HEK293 (cell line): ENCODE results near the gene LRSAM1.
A peak's percentile ranks its signal among the peaks of the same experiment; 100 is the strongest.

Experiments used
- CTCF ChIA-PET: fragments of 350-600 bp; formaldehyde crosslinking; extraction: SDS; loops from one replicate; lab custom pipeline; 2021; ENCODE audit warnings: antibody characterized with exemption; lab: Yijun Ruan, JAX
- POLR2A ChIA-PET: fragments of 300-600 bp; formaldehyde crosslinking; extraction: SDS; loops from one replicate; lab custom pipeline; 2020; ENCODE audit warnings: antibody characterized with exemption, inconsistent platforms; lab: Yijun Ruan, JAX
- H3K27ac ChIP-seq: fragments of 200-500 bp; sonication (Bioruptor generic); 2 replicates; pipeline ENCODE4 v1.5.1; 2014; ENCODE audit warnings: low read depth, low read length, control low read depth, inconsistent platforms; ENCODE audit errors: extremely low read depth
- H3K36me3 ChIP-seq, 2 experiments: fragments of 200-500 bp in 1 of 2; sonication (Bioruptor generic) in 1 of 2; 1 replicate in 1 of 2; 2 replicates in 1 of 2; pipeline ENCODE4 v1.5.1; 2014 to 2017; ENCODE audit warnings: inconsistent platforms in 2 of 2, low read length in 2 of 2; ENCODE audit not compliant: control insufficient read depth in 2 of 2, insufficient read depth in 1 of 2
- H3K4me1 ChIP-seq: fragments of 200-500 bp; sonication (Bioruptor generic); 2 replicates; pipeline ENCODE4 v1.5.1; 2014; ENCODE audit warnings: mild to moderate bottlenecking, low read length, inconsistent platforms; ENCODE audit not compliant: control insufficient read depth, insufficient read depth
- H3K4me3 ChIP-seq: 2 replicates; pipeline ENCODE4 v1.5.1; 2011; ENCODE audit warnings: low read depth, mild to moderate bottlenecking, control low read depth, low read length, moderate library complexity
- H3K9me3 ChIP-seq: fragments of 200-500 bp; sonication (Bioruptor generic); 2 replicates; pipeline ENCODE4 v1.5.1; 2014; ENCODE audit warnings: low read depth, low read length, inconsistent platforms; ENCODE audit not compliant: control insufficient read depth, insufficient read depth
- GLIS2 ChIP-seq: fragments of 450-650 bp; formaldehyde crosslinking; IDR thresholded peaks from 2 replicates; pipeline ENCODE4 v1.5.1; 2016; ENCODE audit warnings: missing biosample characterization, missing genetic modification characterization
- HOXA7 ChIP-seq: sonication (generic); formaldehyde crosslinking; IDR thresholded peaks from 2 replicates; pipeline ENCODE4 v1.8.1; 2022; ENCODE audit warnings: missing genetic modification reagents, borderline replicate concordance
- SP3 ChIP-seq: fragments of 450-650 bp; formaldehyde crosslinking; IDR thresholded peaks from 2 replicates; pipeline ENCODE4 v1.5.1; 2016; ENCODE audit warnings: missing biosample characterization, missing genetic modification characterization
- SP7 ChIP-seq: fragments of 450-650 bp; formaldehyde crosslinking; IDR thresholded peaks from 2 replicates; pipeline ENCODE4 v1.5.1; 2016; ENCODE audit warnings: missing biosample characterization, missing genetic modification characterization
- TRIM28 ChIP-seq: IDR thresholded peaks from 2 replicates; pipeline ENCODE4 v1.6.1; 2011; ENCODE audit warnings: low read length, control low read depth, borderline replicate concordance
- ZBTB17 ChIP-seq: fragments of 450-650 bp; formaldehyde crosslinking; IDR thresholded peaks from 2 replicates; pipeline ENCODE4 v1.5.1; 2016; ENCODE audit warnings: missing biosample characterization, missing genetic modification characterization
- ZBTB21 ChIP-seq: fragments of 450-650 bp; formaldehyde crosslinking; IDR thresholded peaks from 2 replicates; pipeline ENCODE4 v1.5.1; 2017; ENCODE audit warnings: missing biosample characterization, missing genetic modification characterization
- ZEB2 ChIP-seq: fragments of 450-650 bp; formaldehyde crosslinking; IDR thresholded peaks from 2 replicates; pipeline ENCODE4 v1.5.1; 2016; ENCODE audit warnings: missing biosample characterization, missing genetic modification characterization
- ZNF121 ChIP-seq: fragments of 450-650 bp; formaldehyde crosslinking; IDR thresholded peaks from 2 replicates; pipeline ENCODE4 v1.5.1; 2016; ENCODE audit warnings: missing biosample characterization, missing genetic modification characterization
- ZNF16 ChIP-seq: fragments of 450-650 bp; formaldehyde crosslinking; IDR thresholded peaks from 2 replicates; pipeline ENCODE4 v1.5.1; 2016; ENCODE audit warnings: low read depth, missing biosample characterization, missing genetic modification characterization
- ZNF19 ChIP-seq: fragments of 450-650 bp; formaldehyde crosslinking; IDR thresholded peaks from 2 replicates; pipeline ENCODE4; 2016; ENCODE audit warnings: missing biosample characterization, missing genetic modification characterization, low read depth
- ZNF2 ChIP-seq: fragments of 450-650 bp; formaldehyde crosslinking; IDR thresholded peaks from 2 replicates; pipeline ENCODE4 v1.5.1; 2016; ENCODE audit warnings: missing biosample characterization, missing genetic modification characterization
- ZNF214 ChIP-seq: fragments of 450-650 bp; formaldehyde crosslinking; IDR thresholded peaks from 2 replicates; pipeline ENCODE4 v1.5.1; 2017; ENCODE audit warnings: missing biosample characterization, mild to moderate bottlenecking, missing genetic modification characterization, borderline replicate concordance
- ZNF341 ChIP-seq: fragments of 450-650 bp; formaldehyde crosslinking; IDR thresholded peaks from 2 replicates; pipeline ENCODE4; 2016; ENCODE audit warnings: low read depth, missing biosample characterization, missing genetic modification characterization
- ZNF350 ChIP-seq: fragments of 450-650 bp; formaldehyde crosslinking; IDR thresholded peaks from 2 replicates; pipeline ENCODE4 v1.5.0; 2017; ENCODE audit warnings: missing biosample characterization, mild to moderate bottlenecking, missing genetic modification characterization
- ZNF391 ChIP-seq: fragments of 450-650 bp; formaldehyde crosslinking; IDR thresholded peaks from 2 replicates; pipeline ENCODE4 v1.5.1; 2016; ENCODE audit warnings: low read depth, missing biosample characterization, missing genetic modification characterization, borderline replicate concordance
- ZNF394 ChIP-seq: fragments of 450-650 bp; formaldehyde crosslinking; IDR thresholded peaks from 2 replicates; pipeline ENCODE4 v1.5.1; 2016; ENCODE audit warnings: missing biosample characterization, missing genetic modification characterization, mild to moderate bottlenecking, moderate library complexity, borderline replicate concordance
- ZNF530 ChIP-seq: fragments of 450-650 bp; formaldehyde crosslinking; IDR thresholded peaks from 2 replicates; pipeline ENCODE4 v1.5.1; 2016; ENCODE audit warnings: low read depth, missing biosample characterization, missing genetic modification characterization
- ZNF600 ChIP-seq: fragments of 450-650 bp; formaldehyde crosslinking; IDR thresholded peaks from 2 replicates; pipeline ENCODE4 v1.5.1; 2016; ENCODE audit warnings: missing biosample characterization, missing genetic modification characterization
- ZNF626 ChIP-seq: fragments of 450-650 bp; sonication (Bioruptor Pico); formaldehyde crosslinking; IDR thresholded peaks from 2 replicates; pipeline ENCODE4 v1.5.1; 2018; ENCODE audit warnings: missing biosample characterization, missing genetic modification characterization, inconsistent platforms
- ZNF654 ChIP-seq: fragments of 450-650 bp; formaldehyde crosslinking; IDR thresholded peaks from 2 replicates; pipeline ENCODE4 v1.5.1; 2016; ENCODE audit warnings: low read depth, missing biosample characterization, missing genetic modification characterization
- ZNF658 ChIP-seq: fragments of 450-650 bp; formaldehyde crosslinking; IDR thresholded peaks from 2 replicates; pipeline ENCODE4; 2016; ENCODE audit warnings: missing biosample characterization, missing genetic modification characterization
- ZNF837 ChIP-seq: fragments of 450-650 bp; formaldehyde crosslinking; IDR thresholded peaks from 2 replicates; pipeline ENCODE4 v1.5.1; 2016; ENCODE audit warnings: missing biosample characterization, missing genetic modification characterization
- ZSCAN30 ChIP-seq: fragments of 450-650 bp; IDR thresholded peaks from 2 replicates; pipeline ENCODE4 v1.5.1; 2018; ENCODE audit warnings: missing biosample characterization, mild to moderate bottlenecking, missing genetic modification characterization, moderate library complexity
- TF ChIP-seq, protein P1 (sequence below): fragments of 450-650 bp; formaldehyde crosslinking; IDR thresholded peaks from 2 replicates; pipeline ENCODE4 v1.5.1; 2016; ENCODE audit warnings: missing biosample characterization, missing genetic modification characterization
- TF ChIP-seq, protein P2 (sequence below): fragments of 450-650 bp; formaldehyde crosslinking; IDR thresholded peaks from 2 replicates; pipeline ENCODE4 v1.5.1; 2016; ENCODE audit warnings: missing biosample characterization, missing genetic modification characterization

The LRSAM1 gene

DNA sequence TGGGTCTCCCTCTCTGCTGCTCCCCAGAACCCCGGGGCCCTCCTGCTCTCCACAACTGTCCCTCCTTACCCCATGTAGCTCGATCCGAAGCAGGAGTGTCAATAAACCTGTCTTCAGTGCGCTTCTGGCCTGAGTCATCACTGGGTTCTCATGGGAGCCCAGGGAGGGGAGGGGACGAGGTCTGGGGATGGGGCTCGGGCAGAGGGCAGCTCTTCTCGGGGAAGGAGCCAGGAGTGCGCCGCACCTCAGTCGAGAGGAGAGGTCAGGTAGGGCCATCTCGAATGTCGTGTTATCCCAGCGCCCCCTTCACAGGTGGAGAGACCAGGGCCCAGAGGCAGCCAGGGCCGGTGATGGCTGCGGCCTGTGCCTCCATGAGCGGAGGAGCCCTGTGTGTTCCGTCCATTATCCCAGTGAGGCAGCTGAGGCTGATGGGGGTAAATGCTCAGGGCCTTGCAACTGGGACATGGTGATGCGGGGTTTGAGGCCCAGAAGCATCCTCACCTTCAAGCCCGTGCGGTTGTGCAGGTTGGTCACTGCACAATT lies 52.1 kb downstream of the LRSAM1 start:
- Histone ChIP-seq H3K27ac (no peak overlapping the region), H3K9me3 (no peaks in the 10 kb centered on the region)
- POLR2A ChIA-PET, result interaction anchor here (1.0 to 1.4 kb wide), 2 partner anchors 12 to 54 kb away, joined by 3 read pairs; no protein-coding TSS in a partner anchor
- TF ChIP-seq ZNF837 (tag by site-specific recombination), result no peak
- no peak for TF ChIP-seq ZNF214
- TF ChIP-seq ZBTB21, result no peak
- TF ChIP-seq TRIM28, result no peak
- TF ChIP-seq, protein P1, sequence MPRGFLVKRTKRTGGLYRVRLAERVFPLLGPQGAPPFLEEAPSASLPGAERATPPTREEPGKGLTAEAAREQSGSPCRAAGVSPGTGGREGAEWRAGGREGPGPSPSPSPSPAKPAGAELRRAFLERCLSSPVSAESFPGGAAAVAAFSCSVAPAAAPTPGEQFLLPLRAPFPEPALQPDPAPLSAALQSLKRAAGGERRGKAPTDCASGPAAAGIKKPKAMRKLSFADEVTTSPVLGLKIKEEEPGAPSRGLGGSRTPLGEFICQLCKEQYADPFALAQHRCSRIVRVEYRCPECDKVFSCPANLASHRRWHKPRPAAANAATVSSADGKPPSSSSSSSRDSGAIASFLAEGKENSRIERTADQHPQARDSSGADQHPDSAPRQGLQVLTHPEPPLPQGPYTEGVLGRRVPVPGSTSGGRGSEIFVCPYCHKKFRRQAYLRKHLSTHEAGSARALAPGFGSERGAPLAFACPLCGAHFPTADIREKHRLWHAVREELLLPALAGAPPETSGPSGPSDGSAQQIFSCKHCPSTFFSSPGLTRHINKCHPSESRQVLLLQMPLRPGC (tag by site-specific recombination), result no peak
- TF ChIP-seq ZNF350 (tag by site-specific recombination), result no peak
- no peak for TF ChIP-seq ZNF16 (tag by site-specific recombination)
- TF ChIP-seq, all 188 proteins: peak for 0
- CTCF ChIA-PET, result interaction anchor here (0.5 to 4.2 kb wide), 29 partner anchors 10 to 418 kb away, joined by 3 to 120 read pairs (median 4); partner anchors contain the start of gene TOR2A
- Histone ChIP-seq H3K4me3 (no peak overlapping the region), H3K4me1 (no peaks in the 10 kb centered on the region), H3K36me3 (peaks cover 0 to 35% of the 10 kb centered on the region in 2 experiments; a peak in 1 of 3 replicates)

DNA sequence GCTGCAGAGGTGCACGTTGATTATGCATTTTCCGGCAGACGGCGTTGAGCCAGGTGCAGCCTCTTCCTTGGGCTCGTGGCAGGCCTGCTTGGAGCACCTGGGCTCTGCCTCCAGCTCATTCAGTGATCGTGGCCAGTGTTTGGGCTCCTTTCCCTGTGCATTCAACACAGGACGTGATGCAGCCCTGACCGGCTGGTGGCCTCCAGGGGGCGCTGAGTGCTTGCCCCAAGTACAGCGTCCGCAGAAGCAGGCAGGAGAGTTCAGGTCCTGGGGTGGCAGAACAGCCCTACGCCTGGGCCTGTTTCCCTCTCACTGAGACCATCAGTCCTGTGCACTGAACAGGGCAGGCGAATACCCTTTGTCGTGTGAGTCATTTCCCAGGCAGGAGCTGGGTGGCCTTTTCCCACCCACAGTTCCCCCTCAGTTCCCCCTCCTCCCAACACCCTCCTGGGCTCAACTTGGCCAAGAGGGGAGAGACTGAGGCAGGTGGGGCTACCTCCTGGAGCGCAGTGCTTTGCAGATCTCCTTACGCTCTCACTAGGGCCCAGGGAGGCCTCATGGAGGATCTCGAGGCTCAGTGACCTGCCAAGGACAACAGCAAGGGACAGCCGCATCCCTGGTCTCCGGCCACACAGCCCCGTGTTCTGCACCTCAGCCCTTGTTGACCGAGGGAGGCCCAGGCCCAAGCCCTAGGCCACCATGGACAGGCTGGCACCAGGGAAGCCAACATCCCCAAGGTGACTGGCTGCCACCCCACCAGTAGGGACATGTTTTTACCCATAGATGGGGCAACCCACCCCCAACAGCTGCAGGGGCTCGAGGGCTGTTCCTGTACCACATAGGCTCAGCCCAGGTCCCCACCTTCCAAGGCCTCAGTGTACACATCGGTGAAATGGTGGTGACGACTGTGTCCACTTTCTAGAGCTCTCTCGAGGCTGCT lies 52.9 kb downstream of the LRSAM1 start:
- ChIA-PET CTCF (interaction anchor here (0.5 to 4.2 kb wide), 39 partner anchors 11 to 869 kb away, joined by 3 to 120 read pairs (median 4); partner anchors contain the start of gene TOR2A), POLR2A (interaction anchor here (0.5 to 1.4 kb wide), 3 partner anchors 13 to 327 kb away, joined by 3 to 4 read pairs (median 3); no protein-coding TSS in a partner anchor)
- no peak overlapping the region for H3K27ac ChIP-seq
- H3K4me3 ChIP-seq, result no peak overlapping the region
- no peaks in the 10 kb centered on the region for H3K9me3 ChIP-seq
- H3K36me3 ChIP-seq, result peaks cover 0 to 42% of the 10 kb centered on the region in 2 experiments; a peak in 1 of 3 replicates
- H3K4me1 ChIP-seq, result no peaks in the 10 kb centered on the region
- 0 out of 2 replicates have a peak, but pooled peaks have one; percentile 42 for TF ChIP-seq ZSCAN30 (tag by site-specific recombination)
- peak; percentile 93 for TF ChIP-seq ZNF600
- TF ChIP-seq SP3, result no peak
- TF ChIP-seq ZNF341 (tag by site-specific recombination), result peak; percentile 56
- TF ChIP-seq HOXA7, result no peak
- TF ChIP-seq ZBTB17 (tag by site-specific recombination), result 0 out of 2 replicates have a peak, but pooled peaks have one; percentile 30
- no peak for TF ChIP-seq ZNF626 (tag by site-specific recombination)
- TF ChIP-seq GLIS2 (tag by site-specific recombination), result 0 out of 2 replicates have a peak, but pooled peaks have one; percentile 20
- TF ChIP-seq ZNF654, result peak; percentile 59
- TF ChIP-seq ZNF2 (tag by site-specific recombination), result peak; percentile 97
- no peak for TF ChIP-seq ZNF214
- TF ChIP-seq, protein P2, sequence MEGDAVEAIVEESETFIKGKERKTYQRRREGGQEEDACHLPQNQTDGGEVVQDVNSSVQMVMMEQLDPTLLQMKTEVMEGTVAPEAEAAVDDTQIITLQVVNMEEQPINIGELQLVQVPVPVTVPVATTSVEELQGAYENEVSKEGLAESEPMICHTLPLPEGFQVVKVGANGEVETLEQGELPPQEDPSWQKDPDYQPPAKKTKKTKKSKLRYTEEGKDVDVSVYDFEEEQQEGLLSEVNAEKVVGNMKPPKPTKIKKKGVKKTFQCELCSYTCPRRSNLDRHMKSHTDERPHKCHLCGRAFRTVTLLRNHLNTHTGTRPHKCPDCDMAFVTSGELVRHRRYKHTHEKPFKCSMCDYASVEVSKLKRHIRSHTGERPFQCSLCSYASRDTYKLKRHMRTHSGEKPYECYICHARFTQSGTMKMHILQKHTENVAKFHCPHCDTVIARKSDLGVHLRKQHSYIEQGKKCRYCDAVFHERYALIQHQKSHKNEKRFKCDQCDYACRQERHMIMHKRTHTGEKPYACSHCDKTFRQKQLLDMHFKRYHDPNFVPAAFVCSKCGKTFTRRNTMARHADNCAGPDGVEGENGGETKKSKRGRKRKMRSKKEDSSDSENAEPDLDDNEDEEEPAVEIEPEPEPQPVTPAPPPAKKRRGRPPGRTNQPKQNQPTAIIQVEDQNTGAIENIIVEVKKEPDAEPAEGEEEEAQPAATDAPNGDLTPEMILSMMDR (tag by site-specific recombination), result peak; percentile 79
- TF ChIP-seq ZNF121 (tag by site-specific recombination), result 0 out of 2 replicates have a peak, but pooled peaks have one; percentile 35
- TF ChIP-seq ZNF394, result no peak
- no peak for TF ChIP-seq ZNF530 (tag by site-specific recombination)
- peak; percentile 30; the same call in 1 of the 2 replicates for TF ChIP-seq ZNF391 (tag by site-specific recombination)
- TF ChIP-seq ZNF658 (tag by site-specific recombination), result no peak
- no peak for TF ChIP-seq ZEB2
- peak; percentile 14; the same call in 1 of the 2 replicates for TF ChIP-seq SP7 (tag by site-specific recombination)
- TF ChIP-seq ZNF19 (tag by site-specific recombination), result no peak
